H1 (cell line): Measurements from ENCODE around the gene CIAO2B. TPM values are rescaled to one million over a fixed set of nuclear protein-coding genes. Genes with fewer than 3 reads are reported as not detected.

Experiments
- CTCF ChIA-PET: fragments of 300-600 bp; sonication (Branson Sonifier 250); formaldehyde crosslinking; loops from one replicate; lab custom pipeline; 2021; ENCODE audit not compliant: partially characterized antibody; lab: Charles Lee
- POLR2A ChIA-PET: fragments of 300-600 bp; sonication (Branson Sonifier 250); formaldehyde crosslinking; loops from one replicate; lab custom pipeline; 2021; ENCODE audit warnings: inconsistent platforms; ENCODE audit not compliant: partially characterized antibody; lab: Charles Lee
- DNase-seq, 2 experiments: peaks; one replicate each; pipeline versions ENCODE4 v3.0.0 to v3.0.0-alpha.2; 2010 to 2022; ENCODE audit warnings: low spot score in 2 of 2, low read depth in 1 of 2, mixed read lengths in 1 of 2
- FAIRE-seq: peaks from 2 replicates; lab custom pipeline; 2011; peaks lifted over from hg19 to GRCh38; lab: Jason Lieb, UNC
- H2AFZ ChIP-seq: 2 replicates; pipeline ENCODE4 v1.8.1; 2012; ENCODE audit warnings: low read length, inconsistent platforms
- H2AK5ac ChIP-seq: 2 replicates; pipeline ENCODE4 v1.6.1; 2013; ENCODE audit warnings: low read depth, low read length
- H2BK120ac ChIP-seq: replicated peaks from 2 replicates; pipeline ENCODE3; 2013; ENCODE audit warnings: low read depth, low read length, inconsistent platforms
- H2BK12ac ChIP-seq: 2 replicates; pipeline ENCODE4 v1.6.1; 2013; ENCODE audit warnings: low read depth, low read length
- H2BK15ac ChIP-seq: 2 replicates; pipeline ENCODE4 v1.6.1; 2013; ENCODE audit warnings: low read length
- H2BK20ac ChIP-seq: 2 replicates; pipeline ENCODE4 v1.6.1; 2013; ENCODE audit warnings: low read length
- H2BK5ac ChIP-seq: 2 replicates; pipeline ENCODE4 v1.6.1; 2013; ENCODE audit warnings: low read depth, low read length
- H3K14ac ChIP-seq: 2 replicates; pipeline ENCODE4 v1.6.1; 2013; ENCODE audit warnings: inconsistent platforms; ENCODE audit not compliant: insufficient read length
- H3K18ac ChIP-seq: 2 replicates; pipeline ENCODE4 v1.6.1; 2013; ENCODE audit warnings: low read length; ENCODE audit errors: extremely low read depth
- H3K23ac ChIP-seq: 2 replicates; pipeline ENCODE4 v1.6.1; 2013; ENCODE audit warnings: inconsistent platforms; ENCODE audit not compliant: insufficient read length
- H3K23me2 ChIP-seq: 2 replicates; pipeline ENCODE4 v1.6.1; 2013; ENCODE audit warnings: low read depth, low read length
- H3K27ac ChIP-seq: 2 replicates; pipeline ENCODE4 v1.6.1; 2011; ENCODE audit warnings: low read depth, low read length, inconsistent platforms
- H3K27me3 ChIP-seq, 4 experiments: replicated peaks in 1 of 4; 1 replicate in 1 of 4; 2 replicates in 3 of 4; pipeline versions ENCODE4 v1.6.1 to v1.8.1; 2011 to 2013; ENCODE audit warnings: low read length in 3 of 4, mild to moderate bottlenecking in 3 of 4, inconsistent platforms in 2 of 4, mixed read lengths in 2 of 4, moderate library complexity in 1 of 4; ENCODE audit not compliant: control insufficient read depth in 3 of 4, insufficient read depth in 3 of 4; ENCODE audit errors: extremely low read depth in 1 of 4
- H3K36me3 ChIP-seq, 4 experiments: 2 replicates each; pipeline versions ENCODE4 v1.6.1 to v1.8.1; 2011 to 2013; ENCODE audit warnings: mild to moderate bottlenecking in 4 of 4, low read length in 3 of 4, moderate library complexity in 2 of 4, control low read depth in 1 of 4, inconsistent platforms in 1 of 4; ENCODE audit not compliant: insufficient read depth in 4 of 4, control insufficient read depth in 2 of 4
- H3K4ac ChIP-seq: replicated peaks from 2 replicates; pipeline ENCODE3; 2013; ENCODE audit warnings: low read length, low read depth, mixed read lengths, inconsistent platforms; ENCODE audit not compliant: insufficient read length
- H3K4me1 ChIP-seq, 4 experiments: replicated peaks in 1 of 4; 1 replicate in 1 of 4; 2 replicates in 3 of 4; pipeline versions ENCODE4 v1.6.1 to v1.8.1; 2011 to 2013; ENCODE audit warnings: low read length in 3 of 4, inconsistent platforms in 2 of 4, mixed read lengths in 1 of 4; ENCODE audit not compliant: insufficient read depth in 4 of 4, control insufficient read depth in 3 of 4
- H3K4me2 ChIP-seq, 2 experiments: 2 replicates each; pipeline versions ENCODE4 v1.6.1 to v1.8.1; 2011 to 2013; ENCODE audit warnings: low read depth in 2 of 2, low read length in 2 of 2, control low read depth in 1 of 2, inconsistent platforms in 1 of 2, mild to moderate bottlenecking in 1 of 2; ENCODE audit not compliant: insufficient read depth in 1 of 2
- H3K4me3 ChIP-seq, 4 experiments: fragments of 200-600, 300-600 bp in 1 of 4; sonication (generic), shearing (Covaris generic), sonication (Bioruptor Twin) in 1 of 4; 2 replicates each; pipeline versions ENCODE4 v1.5.1 to v1.8.1; 2011 to 2016; ENCODE audit warnings: low read length in 4 of 4, low read depth in 3 of 4, control low read depth in 2 of 4, inconsistent platforms in 2 of 4, mild to moderate bottlenecking in 2 of 4, mixed read lengths in 1 of 4, moderate library complexity in 1 of 4; ENCODE audit not compliant: insufficient read depth in 2 of 4; ENCODE audit errors: extremely low read depth in 1 of 4
- H3K56ac ChIP-seq: replicated peaks from 2 replicates; pipeline ENCODE3; 2013; ENCODE audit warnings: low read depth, mild to moderate bottlenecking, mixed read lengths, low read length, inconsistent platforms; ENCODE audit not compliant: insufficient read length
- H3K79me1 ChIP-seq: 2 replicates; pipeline ENCODE4 v1.6.1; 2013; ENCODE audit warnings: low read depth, low read length, control low read depth
- H3K79me2 ChIP-seq, 2 experiments: 2 replicates each; pipeline versions ENCODE4 v1.6.1 to v1.8.1; 2012 to 2013; ENCODE audit warnings: low read length in 2 of 2, mild to moderate bottlenecking in 2 of 2, inconsistent platforms in 1 of 2; ENCODE audit not compliant: insufficient read depth in 2 of 2, control insufficient read depth in 1 of 2
- H3K9ac ChIP-seq, 4 experiments: replicated peaks in 1 of 4; 1 replicate in 1 of 4; 2 replicates in 3 of 4; pipeline versions ENCODE4 v1.6.1 to v1.8.1; 2011 to 2013; ENCODE audit warnings: low read depth in 3 of 4, low read length in 3 of 4, control low read depth in 2 of 4, mild to moderate bottlenecking in 2 of 4, moderate library complexity in 2 of 4, inconsistent platforms in 1 of 4; ENCODE audit errors: extremely low read depth in 1 of 4
- H3K9me3 ChIP-seq, 2 experiments: 2 replicates each; pipeline versions ENCODE4 v1.6.1 to v1.8.1; 2012 to 2013; ENCODE audit warnings: mild to moderate bottlenecking in 2 of 2, moderate library complexity in 2 of 2, control low read depth in 1 of 2, inconsistent platforms in 1 of 2, low read depth in 1 of 2, low read length in 1 of 2, mixed read lengths in 1 of 2; ENCODE audit not compliant: insufficient read depth in 2 of 2
- H4K20me1 ChIP-seq, 2 experiments: replicated peaks in 1 of 2; 2 replicates each; pipeline versions ENCODE3 to v1.8.1; 2011 to 2013; ENCODE audit warnings: inconsistent platforms in 2 of 2, low read length in 2 of 2, mild to moderate bottlenecking in 1 of 2; ENCODE audit not compliant: insufficient read depth in 2 of 2, control insufficient read depth in 1 of 2
- H4K5ac ChIP-seq: 2 replicates; pipeline ENCODE4 v1.6.1; 2013; ENCODE audit warnings: low read length, low read depth, mixed read lengths, inconsistent platforms; ENCODE audit not compliant: insufficient read length
- H4K8ac ChIP-seq: 2 replicates; pipeline ENCODE4 v1.8.0; 2013; ENCODE audit warnings: mild to moderate bottlenecking, moderate library complexity, low read length, inconsistent platforms; ENCODE audit not compliant: insufficient read depth; ENCODE audit errors: extremely low read depth
- H4K91ac ChIP-seq: replicated peaks from 2 replicates; pipeline ENCODE3; 2013; ENCODE audit warnings: low read length, mixed read lengths, inconsistent platforms; ENCODE audit not compliant: insufficient read length
- BRCA1 ChIP-seq: IDR thresholded peaks from 2 replicates; pipeline ENCODE4 v1.6.1; 2012; ENCODE audit warnings: low read depth, low read length, improper control_type of control experiment
- GABPA ChIP-seq: IDR thresholded peaks from 2 replicates; pipeline ENCODE4 v1.6.1; 2011; ENCODE audit warnings: mild to moderate bottlenecking, low read length, moderate library complexity, borderline replicate concordance; ENCODE audit not compliant: insufficient read depth
- HDAC2 ChIP-seq, 2 experiments: fragments of 300-600 bp in 1 of 2; sonication (generic) in 1 of 2; IDR thresholded peaks; 2 replicates each; pipeline ENCODE4 v1.6.1; 2011 to 2012; ENCODE audit warnings: low read depth in 2 of 2, low read length in 2 of 2, mild to moderate bottlenecking in 2 of 2, moderate library complexity in 2 of 2, borderline replicate concordance in 1 of 2, inconsistent platforms in 1 of 2
- HDAC6 ChIP-seq: IDR thresholded peaks from one replicate; pipeline ENCODE4 v1.7.1; 2012; ENCODE audit warnings: low read depth, mild to moderate bottlenecking, inconsistent platforms, low read length, moderate library complexity
- POLR2A ChIP-seq, 2 experiments: IDR thresholded peaks; 1 replicate in 1 of 2; 2 replicates in 1 of 2; pipeline ENCODE4 v1.6.1; 2011; ENCODE audit warnings: low read depth in 2 of 2, low read length in 2 of 2, mild to moderate bottlenecking in 2 of 2; ENCODE audit errors: control extremely low read depth in 1 of 2
- POLR2AphosphoS5 ChIP-seq: IDR thresholded peaks from 2 replicates; pipeline ENCODE4 v1.6.1; 2011; ENCODE audit warnings: low read depth, low read length
- POU5F1 ChIP-seq: IDR thresholded peaks from 2 replicates; pipeline ENCODE4 v1.6.1; 2011; ENCODE audit warnings: low read depth, mild to moderate bottlenecking, low read length, moderate library complexity
- RNF2 ChIP-seq: fragments of 200-900, 300-1000 bp; sonication (generic); IDR thresholded peaks from 2 replicates; pipeline ENCODE4 v1.7.1; 2016; ENCODE audit warnings: borderline replicate concordance, low read depth, mild to moderate bottlenecking, antibody characterized with exemption, low read length; ENCODE audit not compliant: poor library complexity, severe bottlenecking; ENCODE audit errors: missing control alignments
- RXRA ChIP-seq: IDR thresholded peaks from 2 replicates; pipeline ENCODE4 v1.6.1; 2011; ENCODE audit warnings: low read depth, mild to moderate bottlenecking, low read length, moderate library complexity; ENCODE audit not compliant: insufficient read depth
- SAP30 ChIP-seq: fragments of 300-600 bp; sonication (generic); IDR thresholded peaks from 2 replicates; pipeline ENCODE4 v1.7.1; 2012; ENCODE audit warnings: low read length, moderate library complexity, mild to moderate bottlenecking, inconsistent platforms; ENCODE audit not compliant: insufficient read depth, insufficient replicate concordance
- TAF7 ChIP-seq: optimal IDR thresholded peaks from 2 replicates; pipeline ENCODE3; 2011; ENCODE audit warnings: low read depth, mild to moderate bottlenecking, inconsistent platforms, low read length, moderate library complexity, borderline replicate concordance
- USF2 ChIP-seq: IDR thresholded peaks from 2 replicates; pipeline ENCODE4 v1.6.1; 2011; ENCODE audit warnings: low read length, improper control_type of control experiment
- WGBS, 2 experiments: shearing (Covaris generic) in 1 of 2; methylation state at CpG; one replicate each; pipeline versions ENCODE4 v1.1.6 to v1.1.7; 2013 to 2015; ENCODE audit warnings: low lambda C conversion rate in 2 of 2, mixed read lengths in 2 of 2, inconsistent platforms in 1 of 2, low coverage in 1 of 2, missing lambda C conversion rate in 1 of 2; ENCODE audit not compliant: insufficient replicate concordance in 2 of 2, insufficient coverage in 1 of 2, insufficient read length in 1 of 2; ENCODE audit errors: extremely low coverage in 1 of 2, missing lambda C conversion rate in 1 of 2; 5-methylcytosine and 5-hydroxymethylcytosine counted together
- polyA plus RNA-seq, 7 experiments: library from polyadenylated mRNA; depleted of rRNA in 3 of 7; stranded (reverse) in 5 of 7; unstranded in 2 of 7; fragments of >200 nt in 5 of 7; fragments of 200-250 nt in 2 of 7; gene quantifications; 1 replicate in 5 of 7; 2 replicates in 1 of 7; 4 replicates in 1 of 7; pipeline versions ENCODE4 v1.2.1 to v1.2.3, GENCODE V29; 2011 to 2013; ENCODE audit warnings: missing spikeins in 2 of 7, mixed read lengths in 2 of 7
- total RNA-seq: library from RNA; stranded (reverse); fragmentation: NEBNext Ultra II Directional; extraction: Animal tissue kit (Norgen Biotek cat#: 25700); gene quantifications from 2 replicates; pipeline ENCODE4 v1.2.1, GENCODE V29; 2021

CIAO2B gene
- total and polyA plus RNA-seq, 2 of the 8 experiments (the other 6 are each of a cell fraction or from before 2014, with no cell fraction given), result 65.6 to 248 TPM

- Histone ChIP-seq H4K5ac (no peak overlapping the region), H4K91ac (no peak overlapping the region), H3K9ac (no peak overlapping the region), H3K23ac (no peak overlapping the region), H3K23me2 (peaks cover 3% of the 10 kb centered on the region; the same call in 1 of the 2 replicates), H2BK12ac (no peak overlapping the region), H3K9me3 (no peaks in the 10 kb centered on the region), H3K4ac (no peak overlapping the region), H2AK5ac (no peak overlapping the region), H2BK15ac (no peak overlapping the region), H2BK120ac (no peak overlapping the region), H3K4me3 (no peak overlapping the region), H3K56ac (no peak overlapping the region), H3K14ac (no peak overlapping the region), H2BK20ac (no peak overlapping the region), H3K79me2 (no peaks in the 10 kb centered on the region), H2AFZ (no peak overlapping the region), H3K27me3 (peaks cover 0 to 5% (median 2%) of the 10 kb centered on the region in 4 experiments; a peak in 3 of 7 replicates), H2BK5ac (no peak overlapping the region), H3K4me2 (no peak overlapping the region), H4K20me1 (peaks cover 0 to 5% of the 10 kb centered on the region in 2 experiments), H3K18ac (no peak overlapping the region), H3K27ac (no peak overlapping the region), H3K79me1 (no peaks in the 10 kb centered on the region), H3K36me3 (no peaks in the 10 kb centered on the region), H4K8ac (no peak overlapping the region), H3K4me1 (no peaks in the 10 kb centered on the region; a peak in 1 of 7 replicates)
- CTCF ChIA-PET, result interaction anchor here (1.0 to 42.0 kb wide), 5 partner anchors 1 to 50 kb away, joined by 3 to 1009 read pairs (median 3); partner anchors contain the start of genes CDH16, PDP2 and RRAD
- FAIRE-seq (no peak), DNase-seq (no peak)
- WGBS, 2 experiments, result 87% methylated on average over 6 of the region's 6 CpGs; no CpG with 5 or more reads in 1 of the 2 experiments
- POLR2A ChIA-PET, result no interaction called here
- no peak for TF ChIP-seq HDAC6
- TF ChIP-seq POLR2A (IDR thresholded peaks at IDR 0.05; ENCODE audit: control extremely low read depth in 1 of 2, low read depth in 2 of 2, low read length in 2 of 2), result no peak
- TF ChIP-seq HDAC2 (IDR thresholded peaks at IDR 0.05; ENCODE audit: borderline replicate concordance in 1 of 2, low read depth in 2 of 2, low read length in 2 of 2), result no peak
- TF ChIP-seq POLR2AphosphoS5, result no peak
- TF ChIP-seq GABPA, result no peak
- TF ChIP-seq BRCA1, result no peak
- TF ChIP-seq POU5F1, result no peak
- TF ChIP-seq USF2, result no peak
- TF ChIP-seq TAF7, result no peak
- no peak for TF ChIP-seq SAP30
- TF ChIP-seq RNF2, result no peak
- no peak for TF ChIP-seq RXRA
Observed at GRCh38 chr16:66916518-66916917, 17.7 kb downstream of the CIAO2B start.
